Fibroblast of lung (primary cell): ENCODE results near the gene IKBIP.

Experiments
- EZH2 ChIP-seq: IDR thresholded peaks from 2 replicates; pipeline ENCODE4 v1.5.1; 2012; ENCODE audit warnings: low read length, control low read depth, mild to moderate bottlenecking; ENCODE audit errors: missing control alignments
- TF ChIP-seq, protein P1 (sequence below), 2 donors: IDR thresholded peaks in 1 of 2; conservative IDR thresholded peaks in 1 of 2; 1 replicate in 1 of 2; 2 replicates in 1 of 2; pipeline ENCODE4 v1.5.1; 2011 to 2012; ENCODE audit warnings: low read length in 2 of 2, control low read depth in 1 of 2, inconsistent platforms in 1 of 2, low read depth in 1 of 2, mild to moderate bottlenecking in 1 of 2

DNA sequence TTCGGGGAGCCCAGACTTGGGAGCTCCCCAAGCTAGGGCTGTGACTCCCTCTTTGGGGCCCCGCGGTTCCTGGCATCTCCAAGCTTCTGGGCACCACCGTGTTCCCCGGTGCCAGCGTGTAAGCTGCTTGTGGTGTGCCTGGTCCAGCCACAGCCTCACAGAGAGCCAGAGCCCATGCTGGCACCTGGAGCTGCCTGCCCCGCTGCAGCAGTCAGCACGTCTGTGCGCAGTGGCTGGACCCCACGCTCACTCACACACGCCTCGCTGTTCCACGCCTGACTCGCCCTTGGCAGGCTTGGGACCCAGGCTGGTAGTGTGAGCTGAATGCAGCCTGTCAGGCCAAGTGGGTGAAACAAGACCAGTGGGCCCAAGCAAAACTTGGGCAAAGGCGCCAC, 35.0 kb upstream of the IKBIP start:
- TF ChIP-seq, protein P1, sequence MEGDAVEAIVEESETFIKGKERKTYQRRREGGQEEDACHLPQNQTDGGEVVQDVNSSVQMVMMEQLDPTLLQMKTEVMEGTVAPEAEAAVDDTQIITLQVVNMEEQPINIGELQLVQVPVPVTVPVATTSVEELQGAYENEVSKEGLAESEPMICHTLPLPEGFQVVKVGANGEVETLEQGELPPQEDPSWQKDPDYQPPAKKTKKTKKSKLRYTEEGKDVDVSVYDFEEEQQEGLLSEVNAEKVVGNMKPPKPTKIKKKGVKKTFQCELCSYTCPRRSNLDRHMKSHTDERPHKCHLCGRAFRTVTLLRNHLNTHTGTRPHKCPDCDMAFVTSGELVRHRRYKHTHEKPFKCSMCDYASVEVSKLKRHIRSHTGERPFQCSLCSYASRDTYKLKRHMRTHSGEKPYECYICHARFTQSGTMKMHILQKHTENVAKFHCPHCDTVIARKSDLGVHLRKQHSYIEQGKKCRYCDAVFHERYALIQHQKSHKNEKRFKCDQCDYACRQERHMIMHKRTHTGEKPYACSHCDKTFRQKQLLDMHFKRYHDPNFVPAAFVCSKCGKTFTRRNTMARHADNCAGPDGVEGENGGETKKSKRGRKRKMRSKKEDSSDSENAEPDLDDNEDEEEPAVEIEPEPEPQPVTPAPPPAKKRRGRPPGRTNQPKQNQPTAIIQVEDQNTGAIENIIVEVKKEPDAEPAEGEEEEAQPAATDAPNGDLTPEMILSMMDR (conservative IDR thresholded peaks at IDR 0.05 in 1 of 2, IDR thresholded peaks at IDR 0.05 in 1 of 2; ENCODE audit: low read depth in 1 of 2, low read length in 2 of 2) = no peak
- TF ChIP-seq EZH2 = no peak
